Hematopoietic multipotent progenitor cell treated with erythropoietin and hydrocortisone succinate and interleukin-3 and kit ligand, for 17 days (in vitro differentiated cells): Measurements from ENCODE around the gene PLEK2.
"Not testable (repeated sequence)": the region's sequence is repeated elsewhere in the genome, so short reads cannot be mapped to it uniquely, and the experiment has no call there.

ENCODE experiments used
- DNase-seq: peaks from one replicate; pipeline ENCODE4 v3.0.0-alpha.2; 2015; ENCODE audit warnings: low spot score

Gene PLEK2

DNA sequence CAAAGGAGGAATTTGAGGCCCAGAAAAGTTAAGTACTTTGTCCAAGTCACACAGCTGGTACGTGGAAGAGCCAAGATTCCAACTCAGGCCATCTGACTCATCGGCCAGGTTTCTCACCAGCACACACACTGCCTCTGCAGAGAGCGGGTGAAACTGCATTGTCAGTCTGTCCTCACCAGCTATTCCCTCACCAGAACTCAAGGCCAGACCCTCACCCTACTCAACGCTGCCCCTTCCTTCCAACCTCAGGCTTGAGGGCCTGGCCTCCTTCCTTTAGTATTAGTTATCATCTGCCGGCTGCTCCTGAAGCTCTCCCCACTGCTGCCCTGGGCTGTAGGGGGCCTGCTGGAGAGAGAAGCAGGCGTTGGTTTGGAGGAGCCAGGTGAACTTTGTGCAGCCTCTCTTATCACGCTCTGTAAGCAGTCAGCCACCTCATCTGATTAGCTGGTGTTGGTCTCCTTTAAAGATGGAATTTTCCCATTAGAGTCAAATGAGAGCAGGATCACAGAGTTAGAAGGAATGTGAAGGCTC, 16.6 kb upstream of the PLEK2 start:
- no peak for DNase-seq

DNA sequence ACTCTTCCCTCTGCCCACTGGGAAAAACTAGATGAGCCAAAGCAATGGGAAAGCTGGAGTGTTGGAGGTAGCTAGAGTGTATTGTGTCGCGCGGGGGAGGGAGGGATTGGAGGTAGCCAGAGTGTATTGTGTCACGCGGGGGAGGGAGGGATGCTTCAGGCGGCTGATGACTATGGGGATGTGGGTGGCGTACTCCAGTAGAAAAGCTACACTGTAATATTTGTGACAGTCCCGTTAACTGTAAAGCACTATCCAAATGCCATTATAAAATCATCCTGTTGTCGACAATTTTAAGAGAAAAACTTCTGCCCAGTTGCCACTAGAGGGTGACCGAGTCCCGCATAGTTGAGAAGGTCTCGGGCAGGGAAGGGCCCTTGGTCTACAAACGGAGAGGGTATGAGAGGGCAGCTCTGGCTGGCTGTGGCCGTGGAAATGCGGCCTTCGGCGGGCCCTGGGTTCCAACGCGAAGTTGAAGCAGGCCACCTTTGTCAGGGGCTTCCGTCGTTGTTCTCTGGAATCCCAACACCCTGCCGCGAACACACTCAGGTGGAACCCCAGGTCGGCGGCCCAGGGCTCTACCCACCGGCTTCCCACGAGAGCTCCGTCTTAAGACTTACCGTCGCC, 15.1 kb upstream of the PLEK2 start:
- DNase-seq, result peak; percentile 89

GRCh38 chr14:67426161-67426560, 14.2 kb upstream of the PLEK2 start:
- peak; percentile 28 for DNase-seq

GRCh38 chr14:67425608-67426007, 13.6 kb upstream of the PLEK2 start:
- peak; percentile 56 for DNase-seq

DNA sequence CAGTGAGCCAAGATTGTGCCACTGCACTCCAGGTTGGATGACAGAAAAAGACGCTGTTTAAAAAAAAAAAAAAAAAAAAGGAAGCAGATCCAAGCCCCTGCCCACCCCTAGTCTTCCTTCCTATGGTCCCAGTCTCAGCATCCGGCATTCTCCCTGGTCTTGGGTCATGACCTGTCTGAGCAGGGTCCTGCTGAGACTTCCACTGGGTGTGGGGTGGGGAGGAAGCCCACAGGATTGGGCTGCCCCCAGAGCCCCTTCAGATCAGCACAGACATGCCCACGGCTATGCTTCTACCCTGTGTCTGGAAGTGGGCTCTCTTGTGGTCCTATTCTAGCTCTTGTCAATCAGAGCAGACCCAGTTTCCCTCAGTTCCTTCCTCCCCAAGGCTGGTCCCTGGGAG, 12.6 kb upstream of the PLEK2 start:
- no peak for DNase-seq

- no peak for DNase-seq
Measured at GRCh38 chr14:67423424-67423823, 11.5 kb upstream of the PLEK2 start.

DNA sequence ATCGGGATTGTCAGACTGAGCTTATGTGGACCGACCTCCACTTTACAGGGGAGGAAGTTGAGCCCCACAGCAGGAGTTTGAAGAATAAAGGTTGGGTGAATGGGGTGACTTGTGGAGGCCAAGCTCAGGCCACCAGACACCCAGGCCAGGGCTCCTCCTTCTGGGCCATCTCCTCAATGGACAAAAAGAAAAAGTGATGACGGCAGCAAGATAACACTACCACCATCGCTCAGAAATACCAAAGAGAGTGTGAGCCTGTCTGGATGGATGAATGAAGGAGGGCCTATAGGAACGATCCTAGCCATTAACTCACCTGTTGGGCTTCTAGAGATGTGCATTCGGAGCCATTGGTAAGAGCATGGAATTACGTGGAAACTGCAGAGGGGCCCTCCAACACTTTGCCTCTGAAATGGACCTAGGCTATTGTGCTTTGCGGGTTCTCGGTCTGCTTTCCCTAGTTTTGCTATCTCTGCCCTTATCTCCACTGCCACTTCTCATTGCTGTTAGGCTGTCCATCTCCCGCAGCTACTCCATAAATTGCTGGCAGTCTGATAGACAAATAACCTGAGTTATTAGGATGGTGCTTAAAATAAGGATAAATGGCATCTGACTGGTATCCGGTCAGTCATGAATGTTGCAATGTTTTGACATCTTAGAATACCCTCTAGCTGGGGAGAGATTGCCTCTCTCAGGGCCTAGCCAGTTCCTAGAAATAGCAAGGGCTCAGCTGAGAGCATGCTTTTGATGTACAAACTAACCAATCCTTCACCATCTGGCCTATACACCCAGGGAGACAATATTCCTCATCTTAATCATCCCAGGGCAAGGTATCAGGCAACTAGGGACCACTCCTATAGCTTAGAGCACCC, 9.6 kb upstream of the PLEK2 start:
- no peak for DNase-seq

- DNase-seq, result peak; percentile 81
Measured at GRCh38 chr14:67420102-67420739, 8.3 kb upstream of the PLEK2 start.

DNA sequence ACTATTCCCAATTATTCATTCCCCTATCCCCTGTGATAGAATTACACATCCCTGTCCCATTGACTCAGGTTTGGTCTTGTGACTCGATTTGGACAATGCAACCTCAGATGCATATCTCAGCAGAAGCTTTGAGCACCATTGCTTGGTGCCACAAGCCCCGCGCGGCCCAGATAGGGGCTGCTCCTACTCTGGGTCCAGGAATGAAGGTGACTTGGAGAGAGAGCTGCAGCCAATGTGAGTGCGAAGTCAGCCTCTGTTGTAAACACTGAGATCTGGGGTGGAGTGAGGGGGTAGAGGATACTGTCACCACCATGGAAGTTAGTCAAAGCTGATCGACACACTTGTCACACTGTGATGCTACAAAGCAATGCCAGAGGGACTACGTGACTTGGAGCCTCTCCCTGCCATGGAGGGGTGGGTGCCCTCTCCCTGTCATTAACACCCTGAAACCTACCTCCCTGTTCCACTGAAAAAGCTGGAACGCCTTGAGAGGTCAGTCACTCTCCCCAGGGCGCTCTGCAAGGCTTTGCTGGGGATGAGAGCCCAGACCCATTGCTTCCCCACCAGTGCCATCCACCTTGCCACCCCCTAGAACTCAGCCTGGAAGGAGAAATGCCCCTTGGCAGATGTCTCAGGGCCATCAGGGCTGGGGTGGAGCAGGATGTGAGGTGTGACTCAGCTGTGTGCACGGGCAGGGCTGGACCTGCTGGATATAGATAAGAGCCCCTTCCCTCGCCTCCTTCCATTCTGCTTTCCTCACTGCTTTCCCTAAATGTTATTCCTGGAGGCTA, 6.6 kb upstream of the PLEK2 start:
- DNase-seq, result peak; percentile 94

DNA sequence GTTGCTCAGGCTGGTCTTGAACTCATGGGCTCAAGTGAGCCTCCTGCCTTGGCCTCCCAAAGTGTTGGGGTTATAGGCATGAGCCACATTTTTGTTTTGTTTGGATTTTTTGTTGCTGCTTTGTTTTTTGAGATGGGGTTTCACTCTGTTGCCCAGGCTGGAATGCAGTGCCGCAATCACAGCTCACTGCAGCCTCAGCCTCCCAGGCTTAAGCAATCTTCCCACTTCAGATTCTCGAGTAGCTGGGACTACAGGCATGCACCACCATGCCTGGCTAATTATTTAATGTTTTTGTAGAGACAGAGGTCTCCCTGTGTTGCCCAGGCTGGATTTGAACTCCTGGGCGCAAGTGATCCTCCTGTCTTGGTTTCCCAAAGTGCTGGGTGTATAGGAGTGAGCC, 5.7 kb upstream of the PLEK2 start:
- DNase-seq, result peak; percentile 15

- DNase-seq, result no peak
Measured at GRCh38 chr14:67416810-67417209, 4.8 kb upstream of the PLEK2 start.

DNA sequence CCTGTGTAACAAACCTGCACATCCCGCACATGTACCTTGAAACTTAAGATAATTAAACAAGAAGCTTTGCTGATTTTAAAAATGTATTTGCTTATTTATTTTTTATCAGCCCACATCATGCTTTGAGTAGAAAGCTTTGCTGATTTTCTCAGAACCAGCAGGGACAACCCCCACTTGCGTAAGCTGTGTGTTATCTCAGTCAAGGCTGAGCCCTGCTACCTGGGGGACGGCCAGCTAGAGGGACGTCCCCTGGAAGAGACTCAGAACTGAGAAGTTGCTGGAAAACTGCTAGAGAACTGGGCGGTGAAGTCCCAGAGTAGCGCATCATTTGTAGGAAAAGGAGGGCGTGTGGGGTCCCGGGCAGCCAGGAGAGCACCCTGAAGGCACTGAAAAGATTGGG, 4.1 kb upstream of the PLEK2 start:
- DNase-seq, result peak; percentile 88

- not testable (repeated sequence) for DNase-seq
Measured at GRCh38 chr14:67415610-67416009, 3.6 kb upstream of the PLEK2 start.

GRCh38 chr14:67413806-67414769, 2.1 kb upstream of the PLEK2 start:
- peak; percentile 76 for DNase-seq

DNA sequence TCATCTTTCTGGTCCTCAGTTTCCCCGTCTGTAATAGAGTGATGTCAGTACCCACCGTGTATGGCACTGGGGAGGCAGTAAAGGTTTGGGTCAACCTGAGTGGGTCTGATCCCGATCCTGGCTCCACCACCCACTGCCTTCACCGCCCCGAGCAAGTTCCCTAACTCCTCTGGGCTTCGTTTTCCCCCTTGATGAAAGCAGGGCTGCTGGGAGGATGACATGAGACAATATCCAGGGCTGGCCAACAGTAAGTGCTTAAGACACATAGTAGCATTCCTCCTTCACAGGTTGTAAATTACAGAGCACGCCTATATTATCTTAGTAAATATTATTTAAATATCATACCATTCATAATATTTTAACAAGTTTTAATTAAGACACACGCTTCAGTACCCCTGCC, 595 bp downstream of the PLEK2 start:
- peak; percentile 52 for DNase-seq

DNA sequence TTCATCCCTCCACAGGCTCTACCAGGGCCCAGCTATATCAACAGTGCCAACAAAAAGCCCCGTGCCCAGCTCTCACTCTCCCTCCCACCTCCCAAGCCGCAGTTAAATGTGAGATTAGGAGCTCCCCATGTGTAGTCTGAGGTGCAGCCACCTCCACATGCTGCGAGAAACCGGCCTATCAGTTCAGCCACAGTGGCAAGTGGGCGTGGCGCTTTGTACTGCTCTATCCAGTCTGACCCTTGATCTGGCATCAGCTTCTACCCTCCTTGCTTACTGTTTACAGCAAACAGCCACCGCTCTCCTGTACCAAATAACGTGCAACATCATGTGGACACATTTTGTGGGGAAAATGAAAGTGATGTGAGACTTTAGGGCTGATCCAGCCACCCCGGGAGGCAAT, 1.7 kb downstream of the PLEK2 start:
- DNase-seq, result peak; percentile 88

- DNase-seq, result no peak
Measured at GRCh38 chr14:67409461-67409860, 2.5 kb downstream of the PLEK2 start.

- not testable (repeated sequence) for DNase-seq
Measured at GRCh38 chr14:67408122-67408801, 3.7 kb downstream of the PLEK2 start.

GRCh38 chr14:67405771-67406170, 6.2 kb downstream of the PLEK2 start:
- DNase-seq, result no peak

GRCh38 chr14:67400434-67400833, 11.5 kb downstream of the PLEK2 start:
- DNase-seq, result no peak
